Measurements from ENCODE around the gene CDH2.

DNA sequence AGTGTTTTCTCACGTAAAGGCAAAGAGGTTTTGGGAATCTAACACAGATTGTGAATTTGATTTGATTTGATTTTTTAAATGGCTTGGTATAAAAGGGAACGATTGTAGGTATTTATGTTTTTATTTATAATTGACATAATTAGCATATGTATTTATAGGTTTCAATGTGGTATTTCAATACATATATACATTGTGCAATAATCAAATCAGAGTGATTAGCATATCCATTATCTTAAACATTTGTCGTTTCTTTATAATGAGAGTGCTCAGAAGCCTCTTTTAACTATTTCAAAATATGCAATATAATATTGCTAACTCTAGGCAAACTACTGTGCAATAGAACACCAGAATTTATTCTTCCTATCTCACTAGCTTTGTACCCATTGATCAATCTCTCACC is 35.1 kb upstream of the CDH2 start:
- TF ChIP-seq CTCF (IDR thresholded peaks at IDR 0.05; ENCODE audit: poor library complexity) (no peak), EZH2phosphoT487 (IDR thresholded peaks at IDR 0.05; ENCODE audit: low read depth, severe bottlenecking, unreplicated experiment) (no peak), EZH2 (IDR thresholded peaks at IDR 0.05; ENCODE audit: borderline replicate concordance) (no peak)
